ENCODE data around the gene MAML2.

DNA sequence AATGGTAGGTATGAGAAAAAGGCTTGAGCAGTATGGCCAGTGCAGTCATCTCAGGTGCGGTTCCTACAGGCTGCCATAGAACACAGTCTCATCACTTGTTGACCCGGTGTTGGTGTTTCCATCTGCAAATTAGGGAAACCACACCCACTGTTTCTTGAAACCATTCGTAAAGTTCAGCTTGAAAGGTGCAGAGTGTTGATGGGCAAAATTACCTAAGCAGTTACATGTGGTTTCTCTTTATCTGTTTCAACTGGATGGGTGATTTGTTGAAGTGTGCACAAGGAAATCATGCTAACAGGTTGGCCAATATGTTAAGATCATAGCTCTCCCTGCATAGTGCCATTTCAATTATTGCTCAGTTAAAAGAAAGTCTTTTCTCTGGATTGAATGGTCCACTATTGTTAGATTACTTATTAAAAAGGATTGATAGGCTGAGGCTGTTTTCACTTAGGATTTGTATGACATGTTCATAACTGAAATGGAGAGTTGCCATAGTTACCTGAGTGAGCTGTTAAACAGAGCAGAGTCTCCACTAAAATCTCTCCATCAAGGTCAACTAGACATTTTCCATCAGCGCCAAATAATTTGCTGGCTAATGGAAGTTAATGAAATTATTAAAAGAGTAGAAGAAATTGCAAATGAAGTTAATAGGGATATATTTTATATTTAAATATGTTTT, 215.9 kb downstream of the MAML2 start:
- TF ChIP-seq, protein P1, sequence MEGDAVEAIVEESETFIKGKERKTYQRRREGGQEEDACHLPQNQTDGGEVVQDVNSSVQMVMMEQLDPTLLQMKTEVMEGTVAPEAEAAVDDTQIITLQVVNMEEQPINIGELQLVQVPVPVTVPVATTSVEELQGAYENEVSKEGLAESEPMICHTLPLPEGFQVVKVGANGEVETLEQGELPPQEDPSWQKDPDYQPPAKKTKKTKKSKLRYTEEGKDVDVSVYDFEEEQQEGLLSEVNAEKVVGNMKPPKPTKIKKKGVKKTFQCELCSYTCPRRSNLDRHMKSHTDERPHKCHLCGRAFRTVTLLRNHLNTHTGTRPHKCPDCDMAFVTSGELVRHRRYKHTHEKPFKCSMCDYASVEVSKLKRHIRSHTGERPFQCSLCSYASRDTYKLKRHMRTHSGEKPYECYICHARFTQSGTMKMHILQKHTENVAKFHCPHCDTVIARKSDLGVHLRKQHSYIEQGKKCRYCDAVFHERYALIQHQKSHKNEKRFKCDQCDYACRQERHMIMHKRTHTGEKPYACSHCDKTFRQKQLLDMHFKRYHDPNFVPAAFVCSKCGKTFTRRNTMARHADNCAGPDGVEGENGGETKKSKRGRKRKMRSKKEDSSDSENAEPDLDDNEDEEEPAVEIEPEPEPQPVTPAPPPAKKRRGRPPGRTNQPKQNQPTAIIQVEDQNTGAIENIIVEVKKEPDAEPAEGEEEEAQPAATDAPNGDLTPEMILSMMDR (IDR thresholded peaks at IDR 0.05), result no peak
- TF ChIP-seq POLR2AphosphoS5 (IDR thresholded peaks at IDR 0.05; ENCODE audit: low read depth, low read length), result no peak
- no peak for TF ChIP-seq REST (IDR thresholded peaks at IDR 0.05; ENCODE audit: insufficient read depth in 1 of 2, low read depth in 2 of 2, low read length in 1 of 2)
- no peak for TF ChIP-seq TCF7L2 (IDR thresholded peaks at IDR 0.05; ENCODE audit: low read depth, low read length)

Measured in Panc1 (cell line).